ENCODE data around the gene SCN2B. TPM values are rescaled to one million over a fixed set of nuclear protein-coding genes. Genes with fewer than 3 reads are reported as not detected.

The SCN2B gene
- total and polyA plus RNA-seq, 2 of the 13 experiments (the other 11 are each of a cell fraction or from before 2014, with no cell fraction given): 0.01 to 0.02 TPM

- TF ChIP-seq SKIL (CRISPR knock-in tag; IDR thresholded peaks at IDR 0.05; ENCODE audit: borderline replicate concordance) (no peak), ETV5 (CRISPR knock-in tag; IDR thresholded peaks at IDR 0.05; ENCODE audit: borderline replicate concordance) (no peak), BATF2 (CRISPR knock-in tag; IDR thresholded peaks at IDR 0.05) (no peak), MBNL3 (CRISPR knock-in tag; conservative IDR thresholded peaks at IDR 0.05) (no peak), ELF3 (CRISPR knock-in tag; IDR thresholded peaks at IDR 0.05) (no peak), USF2 (IDR thresholded peaks at IDR 0.05; ENCODE audit: low read depth, low read length) (no peak), USF2 (CRISPR knock-in tag; IDR thresholded peaks at IDR 0.05; ENCODE audit: borderline replicate concordance) (no peak), ZNF20 (CRISPR knock-in tag; IDR thresholded peaks at IDR 0.05) (no peak)
Measured at GRCh38 chr11:118128721-118129470, 47.5 kb downstream of the SCN2B start (continued).
